Prostate gland (tissue), 2 donors: ENCODE results near the gene ARAP2. TPM values are rescaled to one million over a fixed set of nuclear protein-coding genes. Genes with fewer than 3 reads are reported as not detected.

ENCODE experiments used
- DNase-seq: peaks from one replicate; pipeline ENCODE4 v3.0.0-alpha.2; 2019; ENCODE audit warnings: low spot score
- H3K27ac ChIP-seq, 2 donors: fragments of 200-600 bp; sonication (generic); 2 replicates each; pipeline ENCODE4 v1.5.1; 2017 to 2019
- H3K27me3 ChIP-seq: fragments of 200-600 bp; sonication (generic); replicated peaks from 2 replicates; pipeline ENCODE4 v1.5.1; 2019; ENCODE audit not compliant: insufficient read depth
- H3K36me3 ChIP-seq, 2 donors: fragments of 200-600 bp; sonication (generic); 1 replicate in 1 of 2; 2 replicates in 1 of 2; pipeline versions ENCODE4 v1.5.1 to v1.8.1; 2017 to 2019
- H3K4me1 ChIP-seq: fragments of 200-600 bp; sonication (generic); replicated peaks from 2 replicates; pipeline ENCODE4 v1.5.1; 2019
- H3K4me3 ChIP-seq, 2 donors: fragments of 200-600 bp; sonication (generic); 2 replicates each; pipeline ENCODE4 v1.5.1; 2017 to 2019
- H3K9me3 ChIP-seq: fragments of 200-600 bp; sonication (generic); 2 replicates; pipeline ENCODE4 v1.5.1; 2017
- CTCF ChIP-seq, 4 experiments: fragments of 200-600 bp in 2 of 4; fragments of 450-650 bp in 2 of 4; sonication (generic) in 2 of 4; IDR thresholded peaks; 1 replicate in 3 of 4; 2 replicates in 1 of 4; pipeline ENCODE4 v1.5.1; 2016 to 2019; ENCODE audit warnings: antibody characterized with exemption in 4 of 4, mild to moderate bottlenecking in 2 of 4, moderate library complexity in 2 of 4
- POLR2A ChIP-seq: fragments of 450-650 bp; IDR thresholded peaks from one replicate; pipeline ENCODE4 v1.6.1; 2016; ENCODE audit warnings: antibody characterized with exemption, mild to moderate bottlenecking
- POLR2AphosphoS5 ChIP-seq: sonication (generic); formaldehyde crosslinking; IDR thresholded peaks from one replicate; pipeline ENCODE4 v1.6.1; 2017; ENCODE audit warnings: antibody characterized with exemption
- WGBS: methylation state at CpG from one replicate; pipeline ENCODE4 v1.1.5; 2018; 5-methylcytosine and 5-hydroxymethylcytosine counted together
- intact Hi-C: fragments of 100-400 bp; cut with DNase I; formaldehyde crosslinking; loops from one replicate; pipeline ENCODE4 v1.14.2; 2022
- total RNA-seq, 2 donors: library from RNA; depleted of rRNA; stranded (reverse); fragments of >200 nt; gene quantifications; one replicate each; pipeline ENCODE4 v1.1.0, GENCODE V29; 2016

The ARAP2 gene
- 10 to 100 TPM; 10.3 to 97.8 TPM for total RNA-seq

DNA sequence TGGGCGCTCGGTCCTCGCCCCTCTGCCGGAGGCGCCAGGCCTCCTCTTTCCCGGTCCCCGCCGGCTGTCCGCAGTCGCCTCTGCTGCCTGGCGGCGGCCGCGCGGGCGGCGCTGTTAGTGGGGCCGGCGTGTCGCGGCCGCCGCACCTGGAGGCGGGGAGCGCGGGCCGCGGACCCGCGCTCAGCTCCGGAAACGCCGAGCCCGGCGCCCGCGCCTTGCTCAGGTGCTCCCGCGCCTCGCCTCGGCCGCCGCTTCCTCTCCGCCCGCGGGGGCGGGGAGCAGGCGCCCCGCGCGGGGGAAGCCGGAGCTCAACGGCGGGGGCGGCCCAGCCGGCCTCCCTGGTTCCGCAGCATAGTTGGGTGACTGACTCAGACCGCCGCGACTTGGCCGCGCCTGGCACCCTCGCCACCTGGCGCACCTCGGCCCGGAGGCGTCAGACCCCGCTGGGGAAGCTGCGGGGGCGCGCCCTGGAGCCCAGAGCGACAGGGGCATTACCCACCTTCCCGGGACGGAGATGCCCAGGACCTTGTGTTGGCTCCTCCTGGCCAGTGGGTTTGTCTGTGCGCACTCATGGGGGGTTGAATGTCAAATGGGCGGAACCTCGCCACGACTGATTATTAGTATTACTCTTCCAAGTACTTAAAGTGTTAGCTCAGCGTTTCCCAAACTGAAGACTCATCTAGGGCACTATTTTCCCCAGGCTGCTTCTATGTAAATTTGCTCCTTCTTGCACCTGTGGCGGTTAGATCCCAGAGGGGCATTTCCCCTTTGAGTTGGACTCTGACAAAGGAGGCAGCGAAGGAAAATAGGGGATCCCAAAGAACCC is at the start of gene ARAP2:
Gene ARAP2, minus strand, starts transcription at position 258 of the 826 bp plus-strand sequence. CDS start 15,028 bp downstream, outside the sequence.
- peak; percentile 73 for DNase-seq
- Histone ChIP-seq H3K4me1 (no peaks in the 10 kb centered on the region), H3K9me3 (no peaks in the 10 kb centered on the region), H3K36me3 (no peaks in the 10 kb centered on the region), H3K27ac (peak within 1 kb of the TSS; percentile 85 to 92), H3K27me3 (no peaks in the 10 kb centered on the region), H3K4me3 (peak within 1 kb of the TSS; percentile 64 to 73)
- TF ChIP-seq POLR2AphosphoS5: peak; percentile 6
- peak; percentile 28 for TF ChIP-seq POLR2A
- peak in 1 of 4 experiments; percentile 28 for TF ChIP-seq CTCF (IDR thresholded peaks at IDR 0.05)
- WGBS: 7% methylated on average over 17 of the region's 81 CpGs
- intact Hi-C loops: no loop called here

- WGBS: 62% methylated on average over 7 of the region's 7 CpGs
- intact Hi-C loops: no loop called here
- H3K27me3 ChIP-seq: no peaks in the 10 kb centered on the region
- no peak overlapping the region for H3K27ac ChIP-seq
- DNase-seq: no peak
- no peaks in the 10 kb centered on the region for H3K36me3 ChIP-seq
- no peaks in the 10 kb centered on the region for H3K4me1 ChIP-seq
- H3K9me3 ChIP-seq: no peaks in the 10 kb centered on the region
- H3K4me3 ChIP-seq: no peak overlapping the region
- TF ChIP-seq POLR2A (no peak), CTCF (IDR thresholded peaks at IDR 0.05) (no peak), POLR2AphosphoS5 (no peak)
These were observed 48.4 kb upstream of the ARAP2 start for GRCh38 chr4:36292556-36293188.

DNA sequence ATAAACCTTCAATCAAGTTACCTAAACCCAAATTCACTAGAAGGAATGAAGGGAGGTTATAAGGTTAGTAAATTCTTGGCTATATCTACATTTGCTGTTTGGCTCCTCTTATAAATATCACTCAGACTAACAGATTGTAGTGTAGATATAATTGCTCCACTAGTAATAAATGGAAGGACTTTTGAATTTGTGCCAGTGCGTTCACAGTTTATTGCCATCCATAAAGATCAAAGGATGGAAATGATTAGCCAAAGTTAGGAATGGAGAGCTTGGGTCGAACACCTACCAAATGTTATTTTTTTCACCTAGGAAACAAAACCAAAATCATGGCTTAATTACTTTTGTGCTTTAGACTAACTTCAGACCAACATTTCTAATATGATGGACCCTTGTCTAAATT is 46.3 kb upstream of the ARAP2 start:
- Histone ChIP-seq H3K4me1 (no peaks in the 10 kb centered on the region), H3K27ac (no peak overlapping the region), H3K36me3 (no peaks in the 10 kb centered on the region), H3K9me3 (no peaks in the 10 kb centered on the region), H3K27me3 (no peaks in the 10 kb centered on the region), H3K4me3 (no peak overlapping the region)
- TF ChIP-seq POLR2A (no peak), CTCF (IDR thresholded peaks at IDR 0.05) (no peak), POLR2AphosphoS5 (no peak)
- 30% methylated on average over 2 of the region's 2 CpGs for WGBS
- DNase-seq: no peak
- intact Hi-C loops: no loop called here

GRCh38 chr4:36288731-36289426 is 44.6 kb upstream of the ARAP2 start:
- Histone ChIP-seq H3K4me1 (no peaks in the 10 kb centered on the region), H3K9me3 (no peaks in the 10 kb centered on the region), H3K27ac (no peak overlapping the region), H3K36me3 (no peaks in the 10 kb centered on the region), H3K27me3 (no peaks in the 10 kb centered on the region), H3K4me3 (no peak overlapping the region)
- WGBS: 70% methylated on average over 2 of the region's 2 CpGs
- DNase-seq: no peak
- TF ChIP-seq POLR2A (no peak), CTCF (IDR thresholded peaks at IDR 0.05) (no peak), POLR2AphosphoS5 (no peak)
- intact Hi-C loops: no loop called here
